Activated gamma-delta T cell treated with Interleukin-2 at 50 U/mL for 16 hours (primary cell): ENCODE measurements around the gene ADARB2.
"Not testable (repeated sequence)": the region's sequence is repeated elsewhere in the genome, so short reads cannot be mapped to it uniquely, and the experiment has no call there.

Source experiments
- DNase-seq: peaks from one replicate; pipeline ENCODE4 v3.0.0-alpha.2; 2020

ADARB2 gene

DNA sequence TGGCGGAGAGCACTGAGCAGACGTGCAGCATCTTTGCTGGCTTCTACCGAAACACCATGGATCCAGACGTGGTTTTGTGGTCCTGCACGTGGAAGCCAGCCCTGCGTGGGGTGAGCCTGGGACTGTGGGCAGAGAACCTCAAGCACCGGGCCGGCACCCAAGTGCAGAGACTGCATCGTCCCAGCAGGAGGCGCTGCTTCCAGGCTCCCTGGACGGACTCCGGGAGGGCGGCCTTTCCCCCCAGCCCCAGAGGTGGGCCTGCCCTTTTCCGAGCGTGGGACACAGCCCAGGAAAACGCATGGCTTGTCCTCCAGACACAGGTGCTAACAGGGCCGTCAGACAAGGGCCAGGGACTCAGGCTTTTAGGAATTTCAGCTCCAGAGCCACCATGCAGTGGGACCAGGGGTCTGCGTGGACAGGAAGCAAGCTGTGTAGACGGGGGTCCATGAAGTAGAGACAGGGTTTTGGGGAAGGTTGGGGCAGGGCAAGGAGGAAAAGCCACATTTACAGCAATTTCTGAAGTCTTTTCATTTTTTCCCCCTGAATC, 377.2 kb downstream of the ADARB2 start:
- DNase-seq: no peak

DNA sequence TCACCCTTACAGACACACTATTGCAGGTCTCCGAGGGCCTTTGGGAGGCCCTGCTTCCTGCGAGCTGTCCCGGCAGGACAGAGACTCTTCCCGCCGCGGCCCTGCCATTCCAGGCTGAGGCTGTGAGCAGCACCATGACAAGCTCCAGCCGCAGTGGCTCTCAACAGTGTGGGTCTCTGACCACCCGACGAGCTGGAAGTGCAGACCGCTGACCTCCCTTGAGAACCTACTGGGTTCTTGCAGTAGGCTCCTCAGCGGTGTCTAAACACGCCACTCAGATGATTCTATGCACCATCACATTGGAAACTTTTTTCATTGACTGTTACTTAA, 377.7 kb downstream of the ADARB2 start:
- DNase-seq: no peak

DNA sequence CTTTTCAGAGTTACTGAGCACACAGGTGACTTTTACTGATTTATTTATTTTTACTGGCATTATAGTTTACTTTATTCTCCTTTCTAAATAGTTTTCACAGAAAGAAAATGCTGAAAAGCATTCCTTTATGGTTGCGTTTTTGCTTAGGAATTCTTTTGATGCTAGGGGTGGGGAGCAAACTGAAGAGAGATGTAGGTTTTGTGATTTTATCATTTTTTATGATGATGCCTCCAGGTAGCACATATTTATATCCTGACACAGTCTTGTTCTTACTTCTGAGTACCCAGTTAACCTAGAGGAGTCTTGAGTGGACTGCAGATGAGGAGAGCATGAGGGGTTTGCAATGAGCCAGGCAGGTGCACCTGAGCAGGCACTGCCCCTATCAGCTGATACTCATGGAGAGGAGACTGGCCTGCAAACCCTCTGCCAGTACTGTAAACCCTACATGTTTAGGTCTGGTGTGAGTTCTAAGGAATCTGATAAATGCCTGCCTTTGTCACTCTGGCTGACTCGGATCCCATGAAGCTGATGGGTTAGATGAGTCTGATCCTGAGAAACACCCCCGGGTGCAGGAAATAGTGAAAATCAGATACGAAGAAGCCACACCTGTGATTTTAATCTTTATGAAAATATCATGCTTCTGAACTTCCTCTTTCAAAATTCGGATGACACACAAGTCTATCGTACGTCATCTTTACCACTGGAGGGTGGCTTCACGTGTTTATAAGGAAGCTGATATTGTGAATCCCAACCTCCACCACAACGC, 378.3 kb downstream of the ADARB2 start:
- no peak for DNase-seq

DNA sequence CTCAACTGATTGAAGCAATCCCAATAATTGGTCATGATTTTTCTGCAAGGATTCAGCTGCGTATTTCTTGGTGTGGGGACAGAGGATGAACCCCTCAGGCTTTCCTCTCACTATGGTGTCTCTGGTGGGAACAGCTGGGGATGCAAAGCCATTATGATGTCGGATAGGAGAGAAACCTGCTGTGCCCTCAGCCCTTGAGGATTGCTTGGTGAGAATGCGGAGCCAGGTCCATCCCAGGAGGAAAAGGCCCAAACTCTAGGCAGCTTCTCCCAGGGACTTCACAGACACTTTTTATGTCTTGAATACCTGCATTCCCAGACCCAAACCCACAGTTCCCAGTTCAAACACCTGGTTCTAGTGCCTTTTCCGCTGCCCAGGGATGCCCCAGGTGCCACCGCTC, 379.2 kb downstream of the ADARB2 start:
- DNase-seq: no peak

DNA sequence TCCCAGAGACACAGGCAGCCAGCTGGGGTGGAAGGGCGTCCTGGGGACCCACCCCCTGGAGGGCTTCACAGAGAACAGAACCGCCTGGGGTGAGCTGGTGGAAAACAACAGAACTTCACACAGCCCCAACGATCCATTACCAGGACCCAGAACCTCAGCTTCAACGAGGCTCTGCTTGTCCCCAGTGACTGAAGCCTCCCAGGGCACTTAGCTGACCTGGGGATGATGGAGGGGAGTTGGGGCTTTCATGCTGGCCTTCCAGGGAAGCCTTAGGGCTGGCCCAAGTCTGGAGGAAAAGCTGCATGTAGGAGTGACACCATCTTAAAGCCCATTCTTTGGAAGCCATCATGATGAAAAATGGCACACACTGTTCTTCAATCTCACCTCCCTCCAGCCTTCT, 381.0 kb downstream of the ADARB2 start:
- no peak for DNase-seq

DNA sequence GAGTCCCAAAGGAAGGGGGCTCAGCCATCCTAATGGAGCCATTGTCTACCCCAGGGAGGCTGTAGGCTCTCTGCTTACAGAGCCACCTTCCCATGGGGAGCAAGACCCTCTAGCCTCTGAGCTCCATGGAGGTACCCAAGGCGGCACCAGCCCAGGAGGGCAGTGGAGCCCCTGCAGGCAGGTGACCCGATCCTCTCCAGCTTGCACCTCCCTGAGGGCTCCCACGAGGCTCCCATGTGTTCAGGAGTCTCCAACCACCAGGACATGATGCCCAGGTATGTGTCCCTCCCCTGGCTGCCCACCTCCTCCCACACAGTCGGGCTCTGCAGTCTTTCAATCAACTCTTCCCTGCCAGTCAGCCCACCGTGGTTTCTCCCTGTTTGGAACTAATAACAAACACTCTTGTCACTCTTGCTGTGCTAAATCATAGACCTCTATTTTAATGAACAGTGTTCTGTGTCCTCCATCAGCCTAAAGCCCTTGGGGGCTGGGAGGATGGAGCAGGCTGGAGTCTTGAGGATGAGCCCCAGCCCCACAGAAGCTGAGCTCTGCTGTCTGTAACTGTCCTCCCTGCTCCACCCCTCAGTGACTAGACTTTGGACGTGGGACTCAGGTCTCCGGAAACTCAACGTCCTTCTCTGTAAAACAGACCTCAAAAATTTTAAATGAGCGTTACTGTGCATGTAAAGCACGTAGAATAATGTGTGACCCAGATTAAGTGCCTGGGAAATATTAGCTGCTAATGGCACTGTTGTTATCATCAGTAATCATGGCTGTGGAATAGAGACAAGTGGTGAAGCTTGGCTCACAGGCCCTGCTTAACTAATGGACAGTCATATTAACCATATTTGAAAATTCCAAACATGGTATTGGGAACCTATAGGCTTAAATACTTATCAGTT, 382.3 kb downstream of the ADARB2 start:
- no peak for DNase-seq

DNA sequence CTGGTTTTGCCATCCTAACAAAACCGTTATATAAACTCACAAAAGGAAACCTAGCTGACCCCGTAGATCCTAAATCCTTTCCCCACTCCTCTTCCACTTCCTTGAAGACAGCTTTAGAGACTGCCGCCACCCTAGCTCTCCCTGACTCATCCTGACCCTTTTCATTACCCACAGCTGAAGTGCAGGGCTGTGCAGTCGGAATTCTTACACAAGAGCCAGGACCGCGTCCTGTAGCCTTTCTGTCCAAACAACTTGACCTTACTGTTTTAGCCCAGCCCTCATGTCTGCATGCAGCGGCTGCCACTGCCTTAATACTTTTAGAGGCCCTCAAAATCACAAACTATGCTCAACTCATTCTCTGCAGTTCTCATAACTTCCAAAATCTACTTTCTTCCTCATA, 385.0 kb downstream of the ADARB2 start:
- not testable (repeated sequence) for DNase-seq

DNA sequence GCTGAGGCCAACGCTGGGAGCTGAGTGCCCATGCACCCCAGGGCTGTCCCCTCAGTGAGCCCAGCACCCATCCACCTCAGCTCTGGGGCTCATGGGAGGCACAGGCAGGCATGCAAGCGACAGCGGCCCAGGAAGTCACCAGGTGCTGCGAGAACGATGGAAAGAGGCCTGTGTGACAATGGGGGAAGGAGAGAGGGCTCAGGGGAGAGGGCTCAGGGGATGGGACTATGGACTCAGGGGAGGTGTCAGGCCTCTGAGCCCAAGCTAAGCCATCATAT, 388.6 kb downstream of the ADARB2 start:
- no peak for DNase-seq

DNA sequence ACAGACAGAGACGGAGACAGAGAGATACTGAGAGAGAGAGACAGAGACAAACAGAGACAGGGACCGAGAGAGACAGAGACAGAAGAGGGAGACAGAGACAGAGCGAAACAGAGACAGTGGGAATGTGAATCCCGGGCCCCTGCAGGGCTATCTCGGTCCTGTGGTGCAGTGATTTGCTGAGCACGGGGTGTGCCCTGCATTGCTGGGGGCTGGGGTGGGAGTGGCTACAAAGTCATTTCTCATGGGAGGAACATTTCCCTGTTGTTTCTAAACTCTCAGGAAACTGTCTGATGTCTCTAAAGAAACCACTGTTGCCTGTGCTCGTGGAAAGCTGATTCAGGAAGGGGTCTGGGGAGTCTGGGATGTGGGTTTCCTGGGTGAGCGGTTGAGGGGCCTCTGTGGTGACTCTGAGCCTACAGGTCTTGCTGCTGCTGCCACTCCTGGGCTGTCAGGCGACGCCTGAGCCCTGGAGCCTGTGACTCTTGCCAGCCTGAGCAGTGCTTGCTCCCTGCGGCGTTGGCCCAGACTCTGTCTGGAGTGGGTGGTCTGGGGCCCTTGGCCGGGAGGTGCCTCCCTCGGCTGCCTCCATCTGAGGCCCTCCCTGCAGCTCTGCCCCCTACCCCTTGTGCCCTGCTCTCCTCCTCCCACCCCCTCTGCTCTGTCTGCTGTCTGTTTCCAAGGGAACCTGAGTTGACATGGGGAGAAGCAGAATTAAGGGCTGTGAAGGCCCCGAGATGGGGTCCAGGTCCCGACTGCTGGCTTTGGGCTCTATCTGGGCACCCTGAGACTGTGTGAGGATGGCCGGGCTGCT, 389.2 kb downstream of the ADARB2 start:
- no peak for DNase-seq

DNA sequence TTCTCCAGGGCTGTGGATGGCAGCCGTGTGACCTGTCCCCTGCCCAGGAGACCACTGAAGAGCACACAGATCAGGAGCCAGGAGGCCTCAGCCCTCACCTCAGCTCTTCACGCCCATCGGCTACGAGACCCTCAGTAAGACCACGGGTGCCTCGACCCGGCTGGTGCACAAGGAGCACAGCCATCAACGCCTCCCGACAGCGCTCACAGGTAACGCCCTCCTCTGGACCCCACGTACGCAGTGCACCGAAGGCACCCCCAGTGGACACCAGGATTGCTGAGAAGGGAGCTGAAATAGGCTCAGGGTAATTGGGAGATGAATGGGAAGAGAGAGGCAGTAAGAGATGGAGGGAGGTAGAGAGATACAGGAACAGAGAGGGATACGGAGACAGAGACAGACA, 389.8 kb downstream of the ADARB2 start:
- no peak for DNase-seq

DNA sequence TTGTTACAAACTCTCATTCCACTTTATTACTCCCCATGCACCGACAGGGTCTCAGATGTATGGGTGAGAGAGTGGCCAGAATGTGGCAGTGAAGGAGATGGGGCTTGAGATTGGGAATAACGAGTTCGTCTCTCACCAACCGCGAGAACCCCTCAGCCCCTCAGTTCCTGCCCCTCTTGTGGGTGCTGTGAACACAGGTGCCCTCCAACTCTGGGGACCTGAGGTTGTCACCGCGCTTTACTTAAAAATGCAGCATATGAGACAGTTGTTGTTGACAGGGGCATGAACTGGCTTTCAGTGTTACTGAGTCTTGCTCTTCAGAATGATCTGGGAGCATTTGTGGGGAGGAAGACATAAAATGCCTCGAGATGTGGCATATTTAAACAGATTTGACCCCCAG, 391.1 kb downstream of the ADARB2 start:
- DNase-seq: no peak

DNA sequence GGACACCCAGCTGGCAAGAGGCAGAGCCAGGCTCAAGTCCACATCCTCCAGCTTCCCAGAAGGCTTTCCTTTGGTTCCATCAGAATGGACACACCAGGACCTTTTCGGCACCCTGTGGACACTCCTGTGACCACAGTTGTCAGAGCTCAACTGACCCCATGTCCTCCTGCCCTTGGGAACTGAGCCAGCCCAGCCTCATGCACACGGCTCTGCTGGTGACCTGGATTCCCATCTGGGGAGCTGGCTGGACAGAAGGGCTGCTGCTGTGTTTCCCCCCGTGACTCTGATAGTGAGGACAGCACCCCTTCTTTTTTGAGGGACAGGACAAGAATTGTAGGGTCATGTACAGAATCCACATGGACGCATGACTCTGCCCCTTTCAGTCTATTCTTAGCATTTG, 392.0 kb downstream of the ADARB2 start:
- no peak for DNase-seq

DNA sequence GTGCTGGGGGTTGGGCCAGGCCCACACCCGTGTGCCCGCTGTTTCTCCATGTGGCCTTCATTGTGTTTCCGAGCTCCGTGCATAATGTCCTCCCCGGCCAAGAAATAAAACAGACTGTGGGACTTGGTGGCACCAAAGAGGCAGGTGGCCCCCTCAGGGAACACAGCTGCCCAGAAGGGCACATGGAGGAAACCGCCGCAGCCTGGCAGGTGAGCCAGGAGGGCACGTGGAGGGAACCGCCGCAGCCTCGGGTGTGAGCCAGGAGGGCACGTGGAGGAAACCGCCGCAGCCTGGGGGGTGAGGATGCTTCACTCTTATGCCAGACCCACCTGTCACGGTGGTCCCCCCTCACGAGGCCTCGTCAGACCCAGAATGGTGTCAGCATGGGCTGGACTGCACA, 392.5 kb downstream of the ADARB2 start:
- no peak for DNase-seq

DNA sequence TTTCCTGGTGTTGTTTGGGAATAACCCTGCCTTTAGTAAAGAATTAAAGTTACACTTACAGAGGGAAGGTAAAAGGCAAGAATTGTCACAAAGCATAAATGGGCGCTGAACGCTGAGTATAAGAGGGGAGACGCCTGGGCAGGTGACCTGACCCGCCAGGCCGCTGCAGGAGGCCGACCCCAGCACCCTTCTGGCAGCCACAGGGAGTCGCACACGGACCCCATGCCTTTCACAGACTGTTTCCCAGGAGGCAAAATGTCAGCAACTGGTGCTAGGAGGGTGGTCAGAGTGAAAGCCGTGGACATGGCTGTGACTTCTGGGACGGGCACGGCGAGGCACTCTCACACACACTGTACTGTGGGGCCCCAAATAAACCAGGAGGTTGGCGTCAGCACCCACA, 392.9 kb downstream of the ADARB2 start:
- no peak for DNase-seq

DNA sequence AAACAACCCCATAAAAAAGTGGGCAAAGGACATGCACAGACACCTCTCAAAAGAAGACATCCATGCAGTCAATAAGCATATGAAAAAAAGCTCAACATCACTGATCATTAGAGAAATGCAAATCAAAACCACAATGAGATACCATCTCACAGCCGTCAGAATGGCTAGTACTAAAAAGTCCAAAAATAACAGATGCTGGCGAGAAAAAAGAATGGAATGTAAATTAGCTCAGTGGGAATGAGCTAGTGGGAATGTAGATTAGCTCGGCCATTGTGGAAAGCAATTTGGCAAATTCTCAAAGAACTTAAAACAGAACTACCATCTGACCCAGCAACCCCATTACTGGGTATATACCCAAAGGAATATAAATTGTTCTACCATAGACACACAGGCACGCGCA, 394.1 kb downstream of the ADARB2 start:
- no peak for DNase-seq

DNA sequence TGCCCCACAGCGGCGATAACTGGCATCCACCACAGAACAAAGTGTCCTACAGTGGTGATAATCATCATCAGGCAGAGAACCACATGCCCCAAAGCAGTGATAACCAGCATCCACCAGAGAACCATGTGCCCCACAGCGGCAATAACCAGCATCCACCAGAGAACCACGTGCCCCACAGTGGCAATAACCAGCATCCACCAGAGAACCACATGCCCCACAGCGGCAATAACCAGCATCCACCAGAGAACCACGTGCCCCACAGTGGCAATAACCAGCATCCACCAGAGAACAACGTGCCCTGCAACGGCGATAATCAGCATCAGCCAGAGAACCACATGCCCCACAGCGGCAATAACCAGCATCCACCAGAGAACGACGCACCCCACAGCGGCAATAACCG, 396.3 kb downstream of the ADARB2 start:
- not testable (repeated sequence) for DNase-seq

DNA sequence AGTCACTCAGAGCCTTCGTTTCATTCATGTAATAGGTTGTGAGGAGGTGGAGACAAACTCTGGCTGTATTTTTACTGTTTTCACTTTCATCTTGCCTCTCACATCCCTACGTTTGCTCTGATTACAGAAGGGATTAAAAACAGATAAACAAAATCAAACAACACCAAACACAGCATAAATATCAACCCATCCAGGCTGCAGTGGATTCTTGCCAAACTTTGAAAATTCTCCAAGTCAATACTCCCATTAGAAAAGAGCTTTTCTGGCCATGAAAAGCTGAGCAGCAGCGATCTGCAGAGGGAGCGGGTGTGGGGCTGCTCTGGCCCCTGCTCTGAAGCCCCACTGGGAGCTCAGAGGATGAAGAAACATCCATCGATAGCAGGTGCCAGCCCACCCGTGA, 397.9 kb downstream of the ADARB2 start:
- DNase-seq: no peak

DNA sequence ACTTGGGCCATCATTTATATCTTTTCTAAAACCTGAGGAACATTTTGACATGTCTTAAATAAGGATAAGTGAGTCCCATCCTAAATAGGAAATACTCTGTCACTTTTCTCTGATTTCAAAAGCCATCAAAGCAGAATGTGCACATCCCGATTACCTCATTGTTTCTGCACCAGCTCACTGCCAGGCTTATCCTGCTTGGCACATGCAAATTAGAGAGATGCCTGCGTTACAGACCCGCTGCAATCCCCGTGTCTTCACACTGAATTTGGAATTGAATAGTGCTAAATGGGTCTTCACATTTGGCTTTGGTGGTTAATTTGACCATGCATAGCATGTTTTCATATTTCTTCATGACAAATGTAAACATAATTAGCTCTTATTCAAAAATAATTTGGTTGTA, 401.7 kb downstream of the ADARB2 start:
- DNase-seq: no peak

DNA sequence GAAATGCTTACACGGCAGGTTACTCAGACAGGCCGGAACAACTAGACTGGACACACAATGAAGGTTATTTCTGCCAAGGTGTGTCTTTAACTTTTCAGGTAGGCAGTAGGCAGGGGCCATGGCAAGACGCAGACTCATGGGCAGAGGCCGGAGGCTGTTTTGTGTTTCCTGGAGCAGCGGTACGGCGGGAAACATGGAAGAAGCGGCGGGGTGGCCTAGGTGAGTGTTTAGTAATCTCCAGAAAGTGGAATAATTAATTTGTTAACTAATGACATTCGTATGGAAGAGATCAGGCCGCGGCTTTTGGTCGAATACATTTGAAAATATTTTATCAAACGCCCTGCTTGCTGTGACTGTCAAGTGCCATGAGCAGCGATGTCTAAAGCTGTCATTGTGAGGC, 403.3 kb downstream of the ADARB2 start:
- DNase-seq: no peak

DNA sequence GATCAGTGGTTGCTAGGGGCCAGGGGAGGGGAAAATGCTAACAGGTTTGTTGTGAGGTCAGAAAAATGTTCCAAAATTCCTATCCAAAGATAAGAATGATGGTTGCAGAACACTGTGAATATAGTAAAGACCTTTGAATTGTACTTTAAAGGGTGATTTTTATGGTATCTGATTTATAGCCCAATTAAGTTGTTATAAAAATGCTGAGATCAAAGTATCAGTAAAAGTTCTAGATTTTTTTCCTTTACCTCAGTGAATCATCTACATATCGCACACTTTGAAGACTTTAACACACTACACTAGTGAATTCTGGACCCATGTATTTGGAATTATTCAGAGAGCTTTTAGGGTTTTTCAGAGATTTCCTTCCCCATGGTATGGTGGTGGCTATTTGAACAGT, 405.8 kb downstream of the ADARB2 start:
- DNase-seq: no peak

DNA sequence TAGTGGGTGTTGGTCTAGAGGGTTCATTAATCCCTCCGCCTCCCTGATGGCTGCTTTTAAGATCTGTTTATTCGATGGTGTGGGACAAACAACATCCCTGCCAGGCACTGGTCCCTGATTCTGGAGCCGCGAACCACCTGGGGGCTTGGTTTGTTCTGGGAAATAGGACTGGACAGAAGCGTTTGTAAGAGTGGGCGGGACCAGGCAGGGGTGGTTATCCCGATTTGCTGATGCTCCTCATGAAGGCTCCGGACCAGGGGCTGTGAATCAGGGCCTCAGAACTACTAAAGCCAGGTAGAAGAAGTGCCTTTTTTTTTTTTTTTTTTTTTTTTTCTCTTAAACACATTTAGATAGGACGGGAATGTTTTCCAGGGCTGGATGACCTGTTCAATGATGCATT, 407.7 kb downstream of the ADARB2 start:
- no peak for DNase-seq

DNA sequence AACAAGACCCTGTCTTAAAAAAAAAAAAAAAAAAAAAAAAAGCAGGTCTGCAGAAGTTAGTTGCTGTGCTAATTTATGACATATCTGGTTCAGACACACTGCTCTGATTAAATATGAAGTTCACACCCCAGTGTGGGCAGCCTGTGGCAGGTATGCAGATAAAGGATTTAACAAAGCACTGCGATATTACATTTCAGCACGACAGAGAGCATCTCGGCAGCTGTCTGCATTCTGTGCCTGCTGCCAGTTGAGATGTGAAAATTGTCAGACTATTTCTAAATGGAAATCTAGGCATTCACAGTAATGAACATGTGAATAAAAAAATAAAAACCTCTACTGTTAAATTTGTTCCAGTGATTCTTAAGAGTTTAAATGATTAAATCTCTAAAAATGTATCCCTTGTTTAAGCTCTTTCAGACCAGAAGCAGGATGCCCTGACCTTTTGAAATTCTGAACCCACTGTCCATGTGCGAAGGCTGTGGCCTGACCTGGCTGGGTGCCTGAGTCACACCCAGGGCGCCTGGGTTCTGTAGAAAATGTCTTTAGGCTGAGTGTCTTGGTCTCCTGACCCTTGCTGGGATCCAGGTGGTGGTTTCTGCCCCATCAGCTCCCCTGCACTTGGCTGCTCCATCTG, 408.2 kb downstream of the ADARB2 start:
- DNase-seq: no peak

DNA sequence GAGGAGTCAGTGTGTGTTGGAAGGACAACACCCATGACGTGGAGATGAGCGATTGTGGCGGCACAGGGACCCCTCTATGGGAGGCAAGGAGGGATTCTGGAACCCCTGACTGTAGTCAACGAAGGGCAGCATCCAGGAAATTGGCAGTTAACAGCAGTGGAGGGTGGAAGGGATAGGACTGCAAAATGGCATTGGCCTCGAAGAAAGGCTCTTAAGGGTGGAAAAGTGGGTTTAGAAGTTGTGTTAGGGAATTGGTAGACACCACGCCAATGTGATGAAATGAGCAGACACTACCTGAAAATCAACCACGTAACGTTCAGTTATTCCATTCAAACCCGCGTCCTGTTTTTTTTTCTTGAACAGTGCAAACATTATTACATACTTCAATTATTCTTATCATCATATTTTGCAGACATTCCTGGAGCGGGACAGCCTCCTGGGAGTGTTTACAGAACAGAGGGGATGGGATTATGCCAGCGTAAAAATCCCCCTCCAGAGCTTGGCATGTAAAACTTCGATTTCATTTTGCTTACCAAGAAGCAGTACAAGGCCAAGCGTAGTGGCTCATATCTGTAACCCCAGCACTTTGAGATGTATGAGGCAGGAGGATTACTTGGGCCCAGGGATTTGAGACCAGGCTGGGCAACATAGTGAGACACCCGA, 409.0 kb downstream of the ADARB2 start:
- DNase-seq: no peak
